GM21529 (cell line): ENCODE measurements around the gene EFNB3.

Experiments
- ATAC-seq: cut with Tn5 transposase; IDR thresholded peaks from one replicate; pipeline ENCODE4 v1.9.1; 2021; ENCODE audit not compliant: unreplicated experiment

The EFNB3 gene

GRCh38 chr17:7716901-7717755 is 12.1 kb downstream of the EFNB3 start, which contains the start of gene DNAH2:
TSS of gene DNAH2 (plus strand) at chr17:7717744. CDS start at chr17:7719735, 1,991 bp downstream.
- no peak for ATAC-seq

- ATAC-seq: no peak
These were observed 12.9 kb downstream of the EFNB3 start for GRCh38 chr17:7717756-7718350.

GRCh38 chr17:7719661-7720060 is 14.7 kb downstream of the EFNB3 start:
- no peak for ATAC-seq

- ATAC-seq: no peak
These were observed 15.1 kb downstream of the EFNB3 start for GRCh38 chr17:7720125-7720524.

GRCh38 chr17:7721612-7722011 is 16.6 kb downstream of the EFNB3 start:
- ATAC-seq: no peak

GRCh38 chr17:7727886-7728285 is 22.9 kb downstream of the EFNB3 start:
- no peak for ATAC-seq

GRCh38 chr17:7729816-7730215 is 24.8 kb downstream of the EFNB3 start:
- no peak for ATAC-seq

- ATAC-seq: no peak
These were observed 28.1 kb downstream of the EFNB3 start for GRCh38 chr17:7732981-7733539.

- no peak for ATAC-seq
These were observed 32.6 kb downstream of the EFNB3 start for GRCh38 chr17:7737601-7738000.

- no peak for ATAC-seq
These were observed 34.7 kb downstream of the EFNB3 start for GRCh38 chr17:7739746-7740145.

GRCh38 chr17:7740481-7741001 is 35.5 kb downstream of the EFNB3 start:
- ATAC-seq: no peak

GRCh38 chr17:7742729-7743128 is 37.7 kb downstream of the EFNB3 start:
- ATAC-seq: no peak

- no peak for ATAC-seq
These were observed 39.4 kb downstream of the EFNB3 start for GRCh38 chr17:7744416-7744815.

- ATAC-seq: no peak
These were observed 40.9 kb downstream of the EFNB3 start for GRCh38 chr17:7745748-7746470.

GRCh38 chr17:7747635-7748071 is 42.7 kb downstream of the EFNB3 start:
- ATAC-seq: no peak

GRCh38 chr17:7748076-7748775 is 43.2 kb downstream of the EFNB3 start:
- ATAC-seq: no peak

GRCh38 chr17:7750321-7750821 is 45.4 kb downstream of the EFNB3 start:
- no peak for ATAC-seq

- ATAC-seq: no peak
These were observed 49.7 kb downstream of the EFNB3 start for GRCh38 chr17:7754656-7755055.

- ATAC-seq: no peak
These were observed 50.3 kb downstream of the EFNB3 start for GRCh38 chr17:7755095-7755890.

- no peak for ATAC-seq
These were observed 52.0 kb downstream of the EFNB3 start for GRCh38 chr17:7756968-7757367.
